Mesothelial cell of epicardium (in vitro differentiated cells): ENCODE results near the gene KDM2A. TPM values are rescaled to one million over a fixed set of nuclear protein-coding genes. Genes with fewer than 3 reads are reported as not detected.

Experiments
- DNase-seq, 2 experiments: peaks; one replicate each; pipeline ENCODE4 v3.0.0; 2021; ENCODE audit warnings: low spot score in 2 of 2; ENCODE audit not compliant: unreplicated experiment in 2 of 2
- H3K27ac Mint-ChIP-seq: 2 replicates; pipeline ENCODE4 v1.8.0; 2021; ENCODE audit warnings: mixed read lengths
- H3K27me3 Mint-ChIP-seq: 2 replicates; pipeline ENCODE4 v1.8.0; 2021; ENCODE audit warnings: low read depth, mixed read lengths
- H3K36me3 Mint-ChIP-seq: 2 replicates; pipeline ENCODE4 v1.8.0; 2021; ENCODE audit warnings: mixed read lengths
- H3K4me1 Mint-ChIP-seq: 2 replicates; pipeline ENCODE4 v1.8.0; 2021; ENCODE audit warnings: mixed read lengths
- H3K4me3 Mint-ChIP-seq: 2 replicates; pipeline ENCODE4 v1.8.0; 2021; ENCODE audit warnings: mild to moderate bottlenecking, moderate library complexity, mixed read lengths
- H3K9me3 Mint-ChIP-seq: 2 replicates; pipeline ENCODE4 v1.8.0; 2021; ENCODE audit warnings: mixed read lengths
- total RNA-seq: library from RNA; stranded (reverse); gene quantifications from 3 replicates; pipeline ENCODE4 v1.2.1, GENCODE V29; 2021
- TF ChIP-seq, protein P1 (sequence below): fragments of 200-600 bp; sonication (generic); IDR thresholded peaks from one replicate; pipeline ENCODE4 v1.5.0; 2021; ENCODE audit warnings: antibody characterized with exemption; ENCODE audit not compliant: unreplicated experiment

KDM2A gene
- total RNA-seq, 1 donor from 2014 or later = 142 TPM

DNA sequence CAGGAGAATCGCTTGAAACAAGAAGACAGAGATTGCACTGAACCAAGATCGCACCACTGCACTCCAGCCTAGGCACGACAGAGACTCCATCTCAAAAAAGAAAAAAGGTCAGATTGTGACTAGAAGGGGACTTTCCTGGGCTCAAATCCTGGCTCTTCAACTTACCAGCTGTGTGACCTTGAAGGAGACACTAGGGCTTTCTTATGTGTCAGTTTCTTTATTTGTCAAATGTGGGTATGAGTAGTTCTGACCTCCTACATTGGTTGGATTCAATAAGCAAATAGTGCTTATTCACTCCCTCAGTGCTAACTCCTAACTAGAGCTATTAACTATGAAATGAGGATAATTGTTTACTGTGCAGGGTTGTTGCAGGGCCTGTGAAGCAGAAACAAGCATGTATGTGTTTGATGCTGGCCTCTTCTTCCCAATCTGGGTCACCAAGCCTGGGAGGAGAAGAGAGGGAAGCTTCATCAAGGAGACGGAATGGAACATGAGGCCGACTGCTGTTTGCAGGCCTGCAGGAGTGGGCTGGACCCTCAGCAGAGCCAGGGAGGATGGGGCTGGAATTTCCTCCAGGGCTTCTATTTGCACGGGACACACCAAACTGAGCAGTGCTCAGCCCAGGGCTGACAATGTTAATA, 39.9 kb upstream of the KDM2A start:
- Mint-ChIP-seq H3K36me3 (no peaks in the 10 kb centered on the region), H3K27ac (no peak overlapping the region), H3K4me1 (peaks cover 16% of the 10 kb centered on the region), H3K27me3 (no peaks in the 10 kb centered on the region), H3K4me3 (no peak overlapping the region), H3K9me3 (no peaks in the 10 kb centered on the region)
- DNase-seq = no peak
- TF ChIP-seq, protein P1, sequence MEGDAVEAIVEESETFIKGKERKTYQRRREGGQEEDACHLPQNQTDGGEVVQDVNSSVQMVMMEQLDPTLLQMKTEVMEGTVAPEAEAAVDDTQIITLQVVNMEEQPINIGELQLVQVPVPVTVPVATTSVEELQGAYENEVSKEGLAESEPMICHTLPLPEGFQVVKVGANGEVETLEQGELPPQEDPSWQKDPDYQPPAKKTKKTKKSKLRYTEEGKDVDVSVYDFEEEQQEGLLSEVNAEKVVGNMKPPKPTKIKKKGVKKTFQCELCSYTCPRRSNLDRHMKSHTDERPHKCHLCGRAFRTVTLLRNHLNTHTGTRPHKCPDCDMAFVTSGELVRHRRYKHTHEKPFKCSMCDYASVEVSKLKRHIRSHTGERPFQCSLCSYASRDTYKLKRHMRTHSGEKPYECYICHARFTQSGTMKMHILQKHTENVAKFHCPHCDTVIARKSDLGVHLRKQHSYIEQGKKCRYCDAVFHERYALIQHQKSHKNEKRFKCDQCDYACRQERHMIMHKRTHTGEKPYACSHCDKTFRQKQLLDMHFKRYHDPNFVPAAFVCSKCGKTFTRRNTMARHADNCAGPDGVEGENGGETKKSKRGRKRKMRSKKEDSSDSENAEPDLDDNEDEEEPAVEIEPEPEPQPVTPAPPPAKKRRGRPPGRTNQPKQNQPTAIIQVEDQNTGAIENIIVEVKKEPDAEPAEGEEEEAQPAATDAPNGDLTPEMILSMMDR = no peak

DNA sequence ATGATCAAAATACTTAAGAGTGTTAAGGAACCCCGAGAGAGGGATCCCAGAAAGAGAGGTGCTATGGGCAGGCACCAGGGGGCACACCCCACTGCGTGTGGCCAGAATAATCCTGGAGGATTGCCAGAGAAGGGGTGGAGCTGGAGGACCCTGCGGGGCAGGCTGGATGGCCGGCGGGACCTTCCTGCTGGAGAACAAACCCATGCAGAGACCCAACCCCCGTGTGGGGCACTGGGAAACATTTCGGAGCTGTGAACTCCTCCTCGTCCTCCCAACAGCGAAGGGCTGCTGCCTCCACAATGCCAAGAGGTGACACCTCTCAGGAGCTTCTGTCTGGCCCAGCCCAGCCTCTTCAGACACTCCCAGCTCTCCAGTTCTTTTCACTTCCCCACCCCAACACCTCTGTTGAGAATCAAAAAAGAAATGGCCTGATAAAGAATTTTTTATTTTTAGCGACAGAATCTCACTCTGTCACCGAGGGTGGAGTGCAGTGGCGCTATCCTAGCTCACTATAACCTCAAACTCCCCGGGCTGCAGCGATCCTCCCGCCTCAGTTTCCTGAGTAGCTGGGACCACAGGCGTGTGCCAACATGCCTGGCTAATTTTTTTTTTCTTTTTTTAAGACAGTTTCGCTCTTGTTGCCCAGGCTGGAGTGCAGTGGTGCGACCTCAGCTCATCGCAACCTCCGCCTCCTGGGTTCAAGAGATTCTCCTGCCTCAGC, 36.8 kb upstream of the KDM2A start:
- DNase-seq = no peak
- Mint-ChIP-seq H3K9me3 (no peaks in the 10 kb centered on the region), H3K36me3 (no peaks in the 10 kb centered on the region), H3K27me3 (no peaks in the 10 kb centered on the region), H3K27ac (no peak overlapping the region), H3K4me3 (no peak overlapping the region), H3K4me1 (peaks cover 16% of the 10 kb centered on the region)
- TF ChIP-seq, protein P1 = no peak

DNA sequence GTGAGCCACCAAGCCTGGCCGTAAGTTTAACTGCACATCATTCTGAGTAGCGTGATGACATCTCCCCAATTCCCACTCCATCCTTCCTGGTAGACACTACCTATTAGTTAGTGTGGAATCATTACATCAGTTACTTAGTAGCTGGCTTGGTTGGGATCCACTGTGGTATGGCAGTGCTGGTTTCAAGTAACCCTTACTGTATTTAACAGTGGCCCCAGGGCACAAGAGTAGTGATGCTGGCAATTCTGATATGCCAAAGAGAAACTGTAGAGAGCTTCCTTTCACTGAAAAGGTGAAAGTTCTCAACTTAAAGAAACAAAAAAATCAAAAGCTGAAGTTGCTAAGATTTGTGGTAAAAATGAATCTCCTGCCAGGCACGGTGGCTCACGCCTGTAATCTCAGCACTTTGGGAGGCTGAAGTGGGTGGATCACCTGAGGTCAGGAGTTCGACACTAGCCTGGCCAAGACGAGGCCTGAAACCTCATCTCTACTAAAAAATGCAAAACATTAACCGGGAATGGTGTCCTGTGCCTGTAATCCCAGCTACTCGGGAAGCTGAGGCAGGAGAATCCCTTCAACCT, 35.2 kb upstream of the KDM2A start:
- no peak for DNase-seq
- Mint-ChIP-seq H3K36me3 (no peaks in the 10 kb centered on the region), H3K4me1 (peaks cover 12% of the 10 kb centered on the region), H3K9me3 (no peaks in the 10 kb centered on the region), H3K4me3 (no peak overlapping the region), H3K27ac (no peak overlapping the region), H3K27me3 (no peaks in the 10 kb centered on the region)
- TF ChIP-seq, protein P1 = no peak

DNA sequence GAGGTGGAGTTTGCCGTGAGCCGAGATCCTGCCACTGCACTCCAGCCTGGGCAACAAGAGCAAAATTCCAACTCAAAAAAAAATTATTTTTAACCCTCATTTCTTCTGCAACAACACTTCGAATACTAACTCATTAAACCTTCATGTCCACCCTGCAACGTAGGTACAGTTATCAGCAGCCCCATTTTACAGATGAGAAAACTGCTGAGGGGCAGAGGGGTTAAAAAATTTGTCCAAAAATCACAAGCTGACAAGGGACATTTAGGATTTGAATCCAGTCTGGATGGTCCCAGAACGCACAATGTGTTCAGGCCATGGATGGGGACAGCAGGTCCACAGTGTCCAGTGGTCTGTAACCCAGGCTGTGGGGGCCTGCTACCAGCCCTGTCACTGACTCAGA, 33.4 kb upstream of the KDM2A start:
- no peak overlapping the region for H3K4me3 Mint-ChIP-seq
- H3K4me1 Mint-ChIP-seq = peaks cover 12% of the 10 kb centered on the region
- H3K27ac Mint-ChIP-seq = no peak overlapping the region
- no peaks in the 10 kb centered on the region for H3K9me3 Mint-ChIP-seq
- TF ChIP-seq, protein P1 = no peak
- no peaks in the 10 kb centered on the region for H3K27me3 Mint-ChIP-seq
- H3K36me3 Mint-ChIP-seq = no peaks in the 10 kb centered on the region
- no peak for DNase-seq

DNA sequence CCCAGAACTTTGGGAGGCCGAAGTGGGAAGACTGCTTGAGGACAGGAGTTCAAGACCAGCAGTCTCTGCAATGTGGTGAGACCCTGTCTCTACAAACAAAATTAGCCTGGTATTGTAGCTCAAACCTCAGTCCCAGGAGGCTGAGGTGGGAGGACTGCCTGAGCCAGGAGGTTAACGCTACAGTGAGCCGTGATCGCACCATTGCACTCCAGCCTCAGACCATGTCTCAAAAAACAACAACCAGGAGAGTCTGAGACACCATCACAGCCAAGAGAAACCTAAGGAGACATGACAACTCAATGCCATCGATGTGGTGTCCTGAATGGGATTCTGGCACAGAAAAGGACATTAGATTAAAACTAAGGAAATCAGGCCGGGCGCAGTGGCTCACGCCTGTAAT, 28.3 kb upstream of the KDM2A start:
- H3K4me1 Mint-ChIP-seq = no peaks in the 10 kb centered on the region

More for the DNA sequence above, 28.3 kb upstream of the KDM2A start:
- Mint-ChIP-seq H3K27ac (no peak overlapping the region), H3K36me3 (no peaks in the 10 kb centered on the region), H3K4me3 (no peak overlapping the region), H3K27me3 (no peaks in the 10 kb centered on the region), H3K9me3 (no peaks in the 10 kb centered on the region)
- TF ChIP-seq, protein P1 = no peak
- no peak for DNase-seq
